ENCODE measurements around the gene ZFP92.

DNA sequence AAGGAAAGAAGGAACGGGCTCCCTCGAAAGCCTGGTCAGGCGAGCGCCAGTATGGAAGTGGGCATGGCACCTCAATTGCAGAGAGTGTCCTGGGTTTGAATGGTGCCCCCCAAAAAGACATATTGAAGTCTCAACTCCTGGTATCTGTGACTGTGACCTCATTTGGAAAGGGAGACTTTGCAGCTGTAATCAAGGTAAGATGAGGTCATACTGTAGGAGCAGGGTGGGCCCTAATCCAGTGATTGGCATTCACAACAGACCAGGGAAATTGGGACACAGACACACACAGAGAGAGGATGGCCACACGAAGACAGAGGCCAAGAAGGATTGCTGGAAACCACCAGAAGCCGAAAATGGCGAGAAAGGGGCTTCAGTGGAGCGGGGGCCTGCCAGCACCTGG, 6.4 kb downstream of the ZFP92 start:
- TF ChIP-seq POLR2A (IDR thresholded peaks at IDR 0.05) = no peak
- TF ChIP-seq, protein P1, sequence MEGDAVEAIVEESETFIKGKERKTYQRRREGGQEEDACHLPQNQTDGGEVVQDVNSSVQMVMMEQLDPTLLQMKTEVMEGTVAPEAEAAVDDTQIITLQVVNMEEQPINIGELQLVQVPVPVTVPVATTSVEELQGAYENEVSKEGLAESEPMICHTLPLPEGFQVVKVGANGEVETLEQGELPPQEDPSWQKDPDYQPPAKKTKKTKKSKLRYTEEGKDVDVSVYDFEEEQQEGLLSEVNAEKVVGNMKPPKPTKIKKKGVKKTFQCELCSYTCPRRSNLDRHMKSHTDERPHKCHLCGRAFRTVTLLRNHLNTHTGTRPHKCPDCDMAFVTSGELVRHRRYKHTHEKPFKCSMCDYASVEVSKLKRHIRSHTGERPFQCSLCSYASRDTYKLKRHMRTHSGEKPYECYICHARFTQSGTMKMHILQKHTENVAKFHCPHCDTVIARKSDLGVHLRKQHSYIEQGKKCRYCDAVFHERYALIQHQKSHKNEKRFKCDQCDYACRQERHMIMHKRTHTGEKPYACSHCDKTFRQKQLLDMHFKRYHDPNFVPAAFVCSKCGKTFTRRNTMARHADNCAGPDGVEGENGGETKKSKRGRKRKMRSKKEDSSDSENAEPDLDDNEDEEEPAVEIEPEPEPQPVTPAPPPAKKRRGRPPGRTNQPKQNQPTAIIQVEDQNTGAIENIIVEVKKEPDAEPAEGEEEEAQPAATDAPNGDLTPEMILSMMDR (IDR thresholded peaks at IDR 0.05) = no peak
